Measurements from ENCODE around the gene ZDHHC3. TPM values are rescaled to one million over a fixed set of nuclear protein-coding genes. Genes with fewer than 3 reads are reported as not detected.

The ZDHHC3 gene
- polyA plus RNA-seq, 1 of the 3 experiments (the other 2 are of a cell fraction), result 60.7 TPM

DNA sequence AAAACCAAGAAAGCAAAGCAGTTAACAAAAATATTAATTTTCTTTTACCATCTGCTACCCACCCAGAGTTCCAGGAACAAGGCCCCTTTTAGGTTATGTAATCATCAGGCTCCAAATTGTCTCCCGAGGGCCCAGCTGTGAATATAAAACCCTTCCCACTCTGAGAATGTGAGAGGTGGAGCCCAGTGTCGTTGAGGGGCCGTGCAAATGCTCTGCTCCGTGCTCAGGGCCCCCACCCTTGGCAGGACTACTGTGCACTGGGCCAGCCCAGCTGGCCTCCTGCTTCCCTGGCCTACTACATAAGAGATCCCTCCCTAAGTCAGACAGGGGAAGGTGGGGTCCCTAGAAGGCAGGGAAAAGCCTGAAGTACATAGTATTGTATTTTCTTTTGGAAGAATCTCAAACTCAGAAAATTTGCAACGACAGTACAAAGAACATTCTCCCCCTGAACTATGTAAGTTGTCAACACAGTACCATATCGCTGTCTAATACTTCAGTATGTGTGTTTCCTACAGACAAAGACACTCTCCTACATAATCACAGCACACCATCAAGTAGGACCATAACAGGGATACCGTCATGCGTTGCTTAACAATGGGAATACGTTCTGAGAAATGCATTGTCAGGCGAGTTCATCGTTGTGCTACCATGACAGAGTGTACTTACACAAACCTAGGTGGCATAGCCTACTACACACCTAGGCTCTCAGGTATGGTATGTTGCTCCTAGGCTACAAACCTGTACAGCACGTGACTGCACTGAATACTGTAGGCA is 45.7 kb upstream of the ZDHHC3 start:
- no peaks in the 10 kb centered on the region for H3F3A ChIP-seq (replicated peaks; ENCODE audit: insufficient read depth)
- ChIA-PET POLR2A (no interaction called here), CTCF (interaction anchor here (0.9 to 1.8 kb wide), 4 partner anchors 9 to 19 kb away, joined by 3 to 5 read pairs (median 4); no protein-coding TSS in a partner anchor)
- H3K36me3 ChIP-seq (replicated peaks in 1 of 2; ENCODE audit: control insufficient read depth in 1 of 2, insufficient read depth in 2 of 2, low read length in 1 of 2), result no peaks in the 10 kb centered on the region
- no peaks in the 10 kb centered on the region; a peak in 1 of 4 replicates for H3K4me1 ChIP-seq (ENCODE audit: control insufficient read depth in 1 of 2, insufficient read depth in 2 of 2, low read depth in 1 of 2, low read length in 1 of 2)
- no peaks in the 10 kb centered on the region for H3K9me3 ChIP-seq
- no peaks in the 10 kb centered on the region for H3K79me2 ChIP-seq (ENCODE audit: insufficient read depth)
- no peaks in the 10 kb centered on the region for H3K27me3 ChIP-seq (ENCODE audit: insufficient read depth)
- TF ChIP-seq RCOR1 (IDR thresholded peaks at IDR 0.05; ENCODE audit: low read length), result no peak
- TF ChIP-seq MXI1 (IDR thresholded peaks at IDR 0.05; ENCODE audit: low read depth, low read length), result no peak
- TF ChIP-seq RXRA (IDR thresholded peaks at IDR 0.05; ENCODE audit: borderline replicate concordance, low read depth), result no peak
- TF ChIP-seq POLR2AphosphoS5 (IDR thresholded peaks at IDR 0.05; ENCODE audit: low read depth, low read length), result no peak
- no peak overlapping the region for H3K4me3 ChIP-seq (ENCODE audit: low read depth in 2 of 2, low read length in 1 of 2)
- no peak overlapping the region for H3K27ac ChIP-seq (ENCODE audit: low read depth in 2 of 2, low read length in 1 of 2)
- no peak for DNase-seq
- H3K9ac ChIP-seq, result no peak overlapping the region
- H3K4me2 ChIP-seq, result no peak overlapping the region
- H4K20me1 ChIP-seq (ENCODE audit: insufficient read depth), result no peaks in the 10 kb centered on the region
- 88% methylated on average over 12 of the region's 12 CpGs for WGBS (ENCODE audit: low lambda C conversion rate)
- no peaks in the 10 kb centered on the region for H3K9me2 ChIP-seq
- no peak overlapping the region for H2AFZ ChIP-seq (ENCODE audit: low read depth)

DNA sequence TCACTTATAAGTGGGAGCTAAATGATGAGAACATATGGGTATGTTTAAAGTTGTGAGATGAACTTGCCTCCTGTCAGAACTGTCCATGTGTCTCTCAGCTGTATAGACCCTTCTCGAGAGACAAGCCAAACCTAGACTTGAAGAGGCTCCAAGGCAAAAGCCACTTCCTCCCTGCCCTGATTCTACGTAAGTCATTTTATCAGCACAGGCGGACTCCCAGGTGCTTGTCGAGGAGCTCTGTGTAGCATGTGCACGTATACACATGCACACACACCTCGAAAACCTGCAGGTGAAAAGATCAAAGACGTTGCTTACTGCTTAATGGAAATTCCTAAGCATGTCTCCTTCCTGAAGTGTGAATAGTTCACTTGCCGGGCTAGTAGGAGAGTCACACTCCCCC is 44.6 kb upstream of the ZDHHC3 start:
- 86% methylated on average over 7 of the region's 8 CpGs for WGBS (ENCODE audit: low lambda C conversion rate)
- Histone ChIP-seq H4K20me1 (ENCODE audit: insufficient read depth) (no peaks in the 10 kb centered on the region), H3K4me2 (no peak overlapping the region), H3K4me1 (ENCODE audit: control insufficient read depth in 1 of 2, insufficient read depth in 2 of 2, low read depth in 1 of 2, low read length in 1 of 2) (no peaks in the 10 kb centered on the region), H3K79me2 (ENCODE audit: insufficient read depth) (no peaks in the 10 kb centered on the region), H2AFZ (ENCODE audit: low read depth) (no peak overlapping the region), H3K36me3 (replicated peaks in 1 of 2; ENCODE audit: control insufficient read depth in 1 of 2, insufficient read depth in 2 of 2, low read length in 1 of 2) (no peaks in the 10 kb centered on the region), H3K9ac (no peak overlapping the region), H3K9me3 (no peaks in the 10 kb centered on the region), H3K4me3 (ENCODE audit: low read depth in 2 of 2, low read length in 1 of 2) (no peak overlapping the region), H3K27ac (ENCODE audit: low read depth in 2 of 2, low read length in 1 of 2) (no peak overlapping the region), H3F3A (replicated peaks; ENCODE audit: insufficient read depth) (no peaks in the 10 kb centered on the region), H3K9me2 (no peaks in the 10 kb centered on the region), H3K27me3 (ENCODE audit: insufficient read depth) (no peaks in the 10 kb centered on the region)
- TF ChIP-seq RXRA (IDR thresholded peaks at IDR 0.05; ENCODE audit: borderline replicate concordance, low read depth) (no peak), GABPA (IDR thresholded peaks at IDR 0.05; ENCODE audit: low read depth) (no peak), FOXJ3 (CRISPR knock-in tag; IDR thresholded peaks at IDR 0.05) (no peak), SIN3A (IDR thresholded peaks at IDR 0.05; ENCODE audit: borderline replicate concordance, low read depth, low read length) (no peak), SMC3 (IDR thresholded peaks at IDR 0.05; ENCODE audit: low read depth, low read length) (no peak), RAD21 (IDR thresholded peaks at IDR 0.05; ENCODE audit: low read length) (no peak), RCOR1 (IDR thresholded peaks at IDR 0.05; ENCODE audit: low read length) (no peak), NFIC (IDR thresholded peaks at IDR 0.05; ENCODE audit: borderline replicate concordance) (no peak), TEAD4 (IDR thresholded peaks at IDR 0.05; ENCODE audit: borderline replicate concordance, insufficient read depth) (no peak), FOXM1 (IDR thresholded peaks at IDR 0.05; ENCODE audit: low read depth) (no peak)
- CTCF ChIA-PET, result interaction anchor here (1.7 to 1.8 kb wide), 2 partner anchors 10 to 17 kb away, joined by 5 read pairs; no protein-coding TSS in a partner anchor
- DNase-seq, result no peak
- POLR2A ChIA-PET, result no interaction called here

DNA sequence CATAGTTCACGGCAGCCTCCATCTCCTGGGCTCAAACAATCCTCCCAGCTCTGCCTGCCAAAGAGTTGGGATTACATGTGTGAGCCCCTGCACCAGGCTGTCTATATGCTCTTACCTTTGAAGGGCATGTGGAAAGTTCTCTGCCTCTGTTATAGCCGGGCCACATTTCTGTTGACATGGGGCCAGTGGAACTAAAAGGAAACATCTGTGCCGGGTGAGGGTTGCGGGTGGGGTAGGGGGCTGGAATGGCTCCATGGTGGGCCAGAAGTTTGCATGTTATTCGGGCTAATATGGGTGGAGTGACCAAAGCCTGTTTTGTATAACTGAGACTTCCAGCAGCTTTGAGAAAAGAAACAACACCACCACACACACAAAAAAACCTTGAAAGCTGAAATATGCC is 41.8 kb upstream of the ZDHHC3 start:
- WGBS (ENCODE audit: low lambda C conversion rate), result 96% methylated on average over 5 of the region's 5 CpGs
- CTCF ChIA-PET, result no interaction called here

More for the DNA sequence above, 41.8 kb upstream of the ZDHHC3 start:
- Histone ChIP-seq H3K27me3 (ENCODE audit: insufficient read depth) (no peaks in the 10 kb centered on the region), H3K9ac (no peak overlapping the region), H3K4me2 (no peak overlapping the region), H3K27ac (ENCODE audit: low read depth in 2 of 2, low read length in 1 of 2) (no peak overlapping the region), H3K36me3 (replicated peaks in 1 of 2; ENCODE audit: control insufficient read depth in 1 of 2, insufficient read depth in 2 of 2, low read length in 1 of 2) (peaks cover 2 to 8% of the 10 kb centered on the region in 2 experiments), H2AFZ (ENCODE audit: low read depth) (no peak overlapping the region), H3K9me2 (no peaks in the 10 kb centered on the region), H3K4me1 (ENCODE audit: control insufficient read depth in 1 of 2, insufficient read depth in 2 of 2, low read depth in 1 of 2, low read length in 1 of 2) (no peaks in the 10 kb centered on the region), H3K79me2 (ENCODE audit: insufficient read depth) (no peaks in the 10 kb centered on the region), H3K9me3 (no peaks in the 10 kb centered on the region), H3K4me3 (ENCODE audit: low read depth in 2 of 2, low read length in 1 of 2) (no peak overlapping the region), H4K20me1 (ENCODE audit: insufficient read depth) (no peaks in the 10 kb centered on the region), H3F3A (replicated peaks; ENCODE audit: insufficient read depth) (no peaks in the 10 kb centered on the region)
- POLR2A ChIA-PET, result interaction anchor here (0.6 kb wide), 1 partner anchor 210 kb away, joined by 4 read pairs; no protein-coding TSS in a partner anchor
- no peak for TF ChIP-seq RAD21 (IDR thresholded peaks at IDR 0.05; ENCODE audit: low read length)
- TF ChIP-seq EZH2phosphoT487 (IDR thresholded peaks at IDR 0.05; ENCODE audit: borderline replicate concordance, low read depth), result no peak
- TF ChIP-seq, protein P1, sequence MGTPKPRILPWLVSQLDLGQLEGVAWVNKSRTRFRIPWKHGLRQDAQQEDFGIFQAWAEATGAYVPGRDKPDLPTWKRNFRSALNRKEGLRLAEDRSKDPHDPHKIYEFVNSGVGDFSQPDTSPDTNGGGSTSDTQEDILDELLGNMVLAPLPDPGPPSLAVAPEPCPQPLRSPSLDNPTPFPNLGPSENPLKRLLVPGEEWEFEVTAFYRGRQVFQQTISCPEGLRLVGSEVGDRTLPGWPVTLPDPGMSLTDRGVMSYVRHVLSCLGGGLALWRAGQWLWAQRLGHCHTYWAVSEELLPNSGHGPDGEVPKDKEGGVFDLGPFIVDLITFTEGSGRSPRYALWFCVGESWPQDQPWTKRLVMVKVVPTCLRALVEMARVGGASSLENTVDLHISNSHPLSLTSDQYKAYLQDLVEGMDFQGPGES (IDR thresholded peaks at IDR 0.05; ENCODE audit: low read depth, low read length), result no peak
- TF ChIP-seq, protein P2, sequence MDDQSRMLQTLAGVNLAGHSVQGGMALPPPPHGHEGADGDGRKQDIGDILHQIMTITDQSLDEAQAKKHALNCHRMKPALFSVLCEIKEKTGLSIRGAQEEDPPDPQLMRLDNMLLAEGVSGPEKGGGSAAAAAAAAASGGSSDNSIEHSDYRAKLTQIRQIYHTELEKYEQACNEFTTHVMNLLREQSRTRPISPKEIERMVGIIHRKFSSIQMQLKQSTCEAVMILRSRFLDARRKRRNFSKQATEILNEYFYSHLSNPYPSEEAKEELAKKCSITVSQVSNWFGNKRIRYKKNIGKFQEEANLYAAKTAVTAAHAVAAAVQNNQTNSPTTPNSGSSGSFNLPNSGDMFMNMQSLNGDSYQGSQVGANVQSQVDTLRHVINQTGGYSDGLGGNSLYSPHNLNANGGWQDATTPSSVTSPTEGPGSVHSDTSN (IDR thresholded peaks at IDR 0.05), result no peak
- DNase-seq, result no peak
